Testis (tissue), 2 donors: ENCODE measurements around the gene LCK.

ENCODE experiments used
- POLR2A ChIP-seq: fragments of 450-650 bp; IDR thresholded peaks from one replicate; pipeline ENCODE4 v1.6.1; 2017; ENCODE audit warnings: antibody characterized with exemption, mild to moderate bottlenecking, moderate library complexity
- TF ChIP-seq, protein P1 (sequence below), 3 experiments: fragments of 450-650 bp in 2 of 3; fragments of 200-600 bp in 1 of 3; sonication (generic) in 1 of 3; IDR thresholded peaks; one replicate each; pipeline ENCODE4 v1.5.1; 2016 to 2019; ENCODE audit warnings: antibody characterized with exemption in 3 of 3, mild to moderate bottlenecking in 2 of 3, moderate library complexity in 1 of 3

DNA sequence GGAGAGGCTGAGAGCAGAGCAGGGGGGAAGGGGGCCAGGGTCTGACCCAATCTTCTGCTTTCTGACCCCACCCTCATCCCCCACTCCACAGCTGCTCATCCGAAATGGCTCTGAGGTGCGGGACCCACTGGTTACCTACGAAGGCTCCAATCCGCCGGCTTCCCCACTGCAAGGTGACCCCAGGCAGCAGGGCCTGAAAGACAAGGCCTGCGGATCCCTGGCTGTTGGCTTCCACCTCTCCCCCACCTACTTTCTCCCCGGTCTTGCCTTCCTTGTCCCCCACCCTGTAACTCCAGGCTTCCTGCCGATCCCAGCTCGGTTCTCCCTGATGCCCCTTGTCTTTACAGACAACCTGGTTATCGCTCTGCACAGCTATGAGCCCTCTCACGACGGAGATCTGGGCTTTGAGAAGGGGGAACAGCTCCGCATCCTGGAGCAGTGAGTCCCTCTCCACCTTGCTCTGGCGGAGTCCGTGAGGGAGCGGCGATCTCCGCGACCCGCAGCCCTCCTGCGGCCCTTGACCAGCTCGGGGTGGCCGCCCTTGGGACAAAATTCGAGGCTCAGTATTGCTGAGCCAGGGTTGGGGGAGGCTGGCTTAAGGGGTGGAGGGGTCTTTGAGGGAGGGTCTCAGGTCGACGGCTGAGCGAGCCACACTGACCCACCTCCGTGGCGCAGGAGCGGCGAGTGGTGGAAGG, 23.7 kb downstream of the LCK start:
- TF ChIP-seq, protein P1, sequence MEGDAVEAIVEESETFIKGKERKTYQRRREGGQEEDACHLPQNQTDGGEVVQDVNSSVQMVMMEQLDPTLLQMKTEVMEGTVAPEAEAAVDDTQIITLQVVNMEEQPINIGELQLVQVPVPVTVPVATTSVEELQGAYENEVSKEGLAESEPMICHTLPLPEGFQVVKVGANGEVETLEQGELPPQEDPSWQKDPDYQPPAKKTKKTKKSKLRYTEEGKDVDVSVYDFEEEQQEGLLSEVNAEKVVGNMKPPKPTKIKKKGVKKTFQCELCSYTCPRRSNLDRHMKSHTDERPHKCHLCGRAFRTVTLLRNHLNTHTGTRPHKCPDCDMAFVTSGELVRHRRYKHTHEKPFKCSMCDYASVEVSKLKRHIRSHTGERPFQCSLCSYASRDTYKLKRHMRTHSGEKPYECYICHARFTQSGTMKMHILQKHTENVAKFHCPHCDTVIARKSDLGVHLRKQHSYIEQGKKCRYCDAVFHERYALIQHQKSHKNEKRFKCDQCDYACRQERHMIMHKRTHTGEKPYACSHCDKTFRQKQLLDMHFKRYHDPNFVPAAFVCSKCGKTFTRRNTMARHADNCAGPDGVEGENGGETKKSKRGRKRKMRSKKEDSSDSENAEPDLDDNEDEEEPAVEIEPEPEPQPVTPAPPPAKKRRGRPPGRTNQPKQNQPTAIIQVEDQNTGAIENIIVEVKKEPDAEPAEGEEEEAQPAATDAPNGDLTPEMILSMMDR (IDR thresholded peaks at IDR 0.05), result no peak
- no peak for TF ChIP-seq POLR2A
